SK-N-MC (cell line): ENCODE results near the gene CGB3.

Experiments used
- EZH2 ChIP-seq: fragments of 200-600 bp; sonication (generic); IDR thresholded peaks from one replicate; pipeline ENCODE4 v1.6.1; 2017; ENCODE audit warnings: antibody characterized with exemption
- FOXP2 ChIP-seq: optimal IDR thresholded peaks from 2 replicates; pipeline ENCODE3; 2011; ENCODE audit warnings: mild to moderate bottlenecking, moderate library complexity; ENCODE audit not compliant: insufficient read depth; ENCODE audit errors: extremely low read length, control extremely low read depth
- POLR2AphosphoS5 ChIP-seq: IDR thresholded peaks from 2 replicates; pipeline ENCODE4 v1.6.1; 2012; ENCODE audit warnings: mild to moderate bottlenecking, low read depth, low read length, borderline replicate concordance

- TF ChIP-seq POLR2AphosphoS5 (no peak), EZH2 (no peak), FOXP2 (no peak)
Observed at GRCh38 chr19:49070416-49070815, 46.3 kb upstream of the CGB3 start.
